SKM-1 treated with dmso at 0.1 percent for 144 hours (cell line): Measurements from ENCODE around the gene TRABD.
"Not testable (repeated sequence)": the region's sequence is repeated elsewhere in the genome, so short reads cannot be mapped to it uniquely, and the experiment has no call there.

Source experiments
- DNase-seq: peaks from one replicate; lab custom pipeline; 2025; ENCODE audit not compliant: unreplicated experiment; lab: John Stamatoyannopoulos, UW

TRABD gene, protein sequence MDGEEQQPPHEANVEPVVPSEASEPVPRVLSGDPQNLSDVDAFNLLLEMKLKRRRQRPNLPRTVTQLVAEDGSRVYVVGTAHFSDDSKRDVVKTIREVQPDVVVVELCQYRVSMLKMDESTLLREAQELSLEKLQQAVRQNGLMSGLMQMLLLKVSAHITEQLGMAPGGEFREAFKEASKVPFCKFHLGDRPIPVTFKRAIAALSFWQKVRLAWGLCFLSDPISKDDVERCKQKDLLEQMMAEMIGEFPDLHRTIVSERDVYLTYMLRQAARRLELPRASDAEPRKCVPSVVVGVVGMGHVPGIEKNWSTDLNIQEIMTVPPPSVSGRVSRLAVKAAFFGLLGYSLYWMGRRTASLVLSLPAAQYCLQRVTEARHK

DNA sequence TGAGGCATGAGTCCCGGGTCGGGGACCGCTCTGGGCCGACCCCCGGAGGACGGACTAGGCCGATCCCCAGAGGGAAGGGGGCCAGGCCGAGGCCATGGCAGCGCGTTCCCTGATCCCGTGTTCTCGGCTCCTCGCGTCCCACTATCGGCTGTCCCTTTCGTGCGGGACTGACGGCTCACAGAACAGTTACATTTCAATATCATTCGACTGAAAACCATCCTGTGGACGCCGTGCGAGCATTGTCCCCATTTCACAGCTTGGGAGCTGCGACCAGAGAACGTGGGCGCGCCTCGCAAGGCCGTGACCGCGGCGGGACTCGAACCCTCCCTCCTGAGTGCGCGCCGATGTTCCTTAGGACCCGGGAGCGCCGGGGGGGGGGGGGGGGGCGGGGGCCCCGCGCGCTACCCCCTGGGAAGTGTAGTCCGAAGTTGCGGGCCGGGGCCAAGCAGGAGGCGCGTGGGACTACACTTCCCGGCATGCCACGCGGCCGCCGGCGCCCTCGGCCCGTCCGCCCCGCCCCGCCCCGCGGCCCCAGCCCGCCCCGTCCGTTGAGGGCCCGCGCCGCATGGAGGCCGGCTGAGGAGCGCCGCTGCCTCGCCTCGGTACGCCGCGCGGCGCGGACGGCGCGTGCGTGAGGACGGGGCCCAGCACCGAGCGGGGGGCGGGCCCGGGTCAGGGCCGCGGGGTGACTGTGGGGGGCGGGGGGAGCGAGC lies at the start of gene TRABD:
TRABD (plus strand) TSS at position 539 of the 713 bp plus-strand sequence. CDS start 7,148 bp downstream, outside the sequence.
- peak; percentile 81 for DNase-seq

DNA sequence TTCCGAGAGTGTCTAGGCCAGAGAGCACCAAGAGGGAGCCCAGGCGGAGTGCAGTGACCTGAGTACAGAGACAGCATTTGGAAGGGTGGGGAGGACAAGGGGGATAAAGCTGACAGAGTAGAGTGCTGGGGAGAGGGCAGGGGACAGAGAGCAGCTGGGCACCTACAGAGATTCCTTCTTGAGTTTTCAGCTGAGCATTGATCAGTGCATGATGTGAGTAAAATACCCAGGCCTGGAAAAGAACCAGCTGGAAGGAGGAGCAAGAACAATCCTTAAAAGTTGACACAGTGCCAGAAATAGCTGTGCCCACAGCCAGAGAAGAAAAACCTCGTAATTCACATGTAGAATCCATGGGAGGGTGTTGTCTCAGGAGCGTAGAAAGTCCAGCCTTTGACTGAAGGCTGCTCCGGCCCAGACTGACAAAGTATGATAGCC lies 49.1 kb upstream of the TRABD start:
- no peak for DNase-seq

DNA sequence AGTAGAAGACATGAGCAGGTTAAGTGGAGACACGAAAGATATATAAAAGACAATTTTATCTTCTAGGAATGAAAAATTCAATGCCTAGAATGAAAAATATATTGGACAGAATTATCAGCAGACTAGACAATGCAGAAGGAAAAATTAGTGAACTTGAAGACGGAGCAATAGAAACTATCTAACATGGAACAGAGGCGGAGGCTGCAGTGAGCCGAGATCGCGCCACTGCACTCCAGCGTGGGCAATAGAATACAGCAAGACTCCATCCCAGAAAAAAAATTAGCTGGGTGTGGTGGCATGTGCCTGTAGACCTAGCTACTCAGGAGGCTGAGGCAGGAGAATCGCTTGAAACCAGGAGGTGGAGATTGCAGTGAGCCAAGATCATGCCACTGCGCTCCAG lies 48.4 kb upstream of the TRABD start:
- DNase-seq = not testable (repeated sequence)

- DNase-seq = no peak
Observed at GRCh38 chr22:50138041-50138440, 47.7 kb upstream of the TRABD start.

GRCh38 chr22:50138988-50139387 lies 46.7 kb upstream of the TRABD start:
- no peak for DNase-seq

- no peak for DNase-seq
Observed at GRCh38 chr22:50139843-50140415, 45.8 kb upstream of the TRABD start.

- DNase-seq = no peak
Observed at GRCh38 chr22:50140615-50141014, 45.1 kb upstream of the TRABD start.

DNA sequence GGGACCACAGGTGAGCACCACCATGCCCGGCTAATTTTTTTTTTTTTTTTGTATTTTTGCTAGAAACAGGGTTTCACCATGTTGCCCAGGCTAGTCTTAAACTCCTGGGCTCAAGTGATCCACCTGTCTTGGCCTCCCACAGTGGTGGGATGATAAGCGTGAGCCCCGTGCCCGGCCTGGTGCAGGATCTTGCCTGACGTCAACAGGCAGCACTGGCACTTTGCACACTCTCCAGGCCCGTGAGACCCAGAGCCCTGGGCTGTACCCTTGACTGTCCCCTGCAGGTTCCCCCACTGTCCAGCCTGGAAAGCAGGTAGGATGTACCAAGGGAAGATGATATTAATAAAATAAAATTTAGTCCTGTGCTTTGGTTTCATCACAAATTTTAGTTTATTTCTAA lies 44.3 kb upstream of the TRABD start:
- DNase-seq = no peak

DNA sequence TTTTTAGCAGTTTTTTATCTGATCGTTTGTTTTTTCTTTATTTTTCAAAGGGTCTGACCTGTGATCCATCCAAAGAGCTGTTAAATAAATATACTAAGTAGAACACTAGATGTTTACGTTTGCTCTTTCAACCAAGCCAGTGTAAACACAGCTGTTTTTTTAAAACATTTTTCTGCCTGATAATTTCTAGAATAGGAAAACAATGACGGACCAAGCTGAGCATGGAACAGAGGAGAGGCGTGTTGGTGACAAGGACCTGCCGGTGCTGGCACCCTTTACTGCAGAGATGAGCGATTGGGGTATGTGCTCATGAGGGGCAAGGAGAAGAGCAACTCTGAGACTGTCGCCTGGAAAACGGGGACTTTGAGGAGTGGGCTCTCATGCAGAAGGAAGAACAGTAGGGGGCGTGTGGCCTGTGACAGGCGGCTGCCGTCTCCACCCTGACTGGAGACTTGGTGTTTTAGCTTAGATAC lies 43.8 kb upstream of the TRABD start:
- DNase-seq = no peak

DNA sequence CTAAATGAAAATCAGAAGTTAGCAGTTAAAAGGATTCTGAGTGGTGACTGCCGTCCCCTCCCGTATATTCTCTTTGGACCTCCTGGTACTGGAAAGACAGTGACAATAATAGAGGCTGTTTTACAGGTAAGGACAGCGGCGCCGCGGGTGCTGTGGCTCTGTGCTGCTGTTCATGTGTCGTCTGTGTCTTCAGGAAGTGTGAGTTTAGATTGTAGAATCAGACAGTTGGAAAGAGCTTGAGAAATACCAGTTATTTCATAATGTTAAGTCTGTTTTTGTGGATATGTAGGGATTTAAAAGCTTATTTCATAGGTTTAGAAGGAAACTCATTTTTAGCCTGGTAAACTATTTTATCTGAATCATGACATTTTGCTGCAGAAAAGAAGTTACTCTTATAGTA lies 42.6 kb upstream of the TRABD start:
- peak; percentile 20 for DNase-seq

DNA sequence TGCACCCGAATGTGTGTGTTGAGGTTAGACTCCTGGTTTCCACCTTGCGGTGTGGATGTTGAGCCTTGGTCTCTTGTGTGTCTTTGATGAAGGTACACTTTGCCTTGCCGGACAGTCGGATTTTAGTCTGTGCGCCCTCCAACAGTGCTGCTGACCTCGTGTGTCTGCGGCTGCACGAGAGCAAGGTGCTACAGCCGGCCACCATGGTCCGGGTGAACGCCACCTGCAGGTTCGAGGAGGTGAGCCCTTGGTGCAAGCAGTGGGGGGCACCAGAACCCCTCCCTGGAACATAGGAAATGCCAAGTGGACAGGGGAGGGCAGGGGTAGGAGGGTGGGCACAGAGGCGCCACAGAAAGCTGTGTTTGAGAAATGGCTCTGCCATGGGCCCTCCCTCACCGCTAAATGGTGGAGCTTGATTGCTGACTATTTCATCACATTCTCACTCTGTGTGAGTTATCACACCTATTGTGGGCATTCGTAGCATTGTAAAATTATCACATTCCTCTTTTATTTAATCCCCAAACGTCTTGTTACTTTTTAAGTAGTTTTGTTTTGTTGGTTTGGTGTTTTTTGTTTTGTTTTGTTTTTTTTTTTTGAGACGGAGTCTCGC lies 41.6 kb upstream of the TRABD start:
- DNase-seq = no peak

GRCh38 chr22:50145721-50146438 lies 39.8 kb upstream of the TRABD start:
- no peak for DNase-seq

GRCh38 chr22:50146439-50147238 lies 39.1 kb upstream of the TRABD start:
- DNase-seq = peak; percentile 23

DNA sequence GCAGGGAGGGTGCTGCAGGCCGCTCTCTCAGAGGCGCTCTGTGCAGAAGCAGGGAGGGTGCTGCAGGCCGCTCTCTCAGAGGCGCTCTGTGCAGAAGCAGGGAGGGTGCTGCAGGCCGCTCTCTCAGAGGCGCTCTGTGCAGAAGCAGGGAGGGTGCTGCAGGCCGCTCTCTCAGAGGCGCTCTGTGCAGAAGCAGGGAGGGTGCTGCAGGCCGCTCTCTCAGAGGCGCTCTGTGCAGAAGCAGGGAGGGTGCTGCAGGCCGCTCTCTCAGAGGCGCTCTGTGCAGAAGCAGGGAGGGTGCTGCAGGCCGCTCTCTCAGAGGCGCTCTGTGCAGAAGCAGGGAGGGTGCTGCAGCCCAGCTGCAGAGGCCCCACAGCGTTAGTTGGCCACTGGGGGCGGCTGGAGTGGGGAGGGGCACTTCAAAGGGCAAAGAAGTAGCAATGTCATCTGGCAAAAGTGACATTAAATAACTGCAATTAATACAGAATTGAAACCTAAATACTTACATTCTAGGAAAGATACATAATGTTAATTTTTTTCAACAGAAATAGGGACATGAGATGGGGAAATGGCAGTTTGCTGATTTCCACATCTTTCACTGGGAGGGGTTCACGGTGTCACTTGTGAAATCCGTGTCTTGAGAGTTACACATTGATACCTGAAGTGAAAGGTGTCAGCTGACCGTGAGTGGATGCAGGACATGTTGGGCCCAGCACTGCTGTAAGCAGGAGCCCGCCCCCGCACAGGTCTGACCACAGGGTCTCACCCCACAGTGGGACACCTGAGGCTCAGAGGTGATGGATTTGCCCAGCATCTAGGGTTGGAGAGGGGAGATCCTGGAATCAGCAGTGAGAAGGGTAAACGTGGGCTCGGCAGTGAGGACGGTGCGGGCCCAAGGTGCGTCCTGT lies 38.2 kb upstream of the TRABD start:
- DNase-seq = peak; percentile 28

DNA sequence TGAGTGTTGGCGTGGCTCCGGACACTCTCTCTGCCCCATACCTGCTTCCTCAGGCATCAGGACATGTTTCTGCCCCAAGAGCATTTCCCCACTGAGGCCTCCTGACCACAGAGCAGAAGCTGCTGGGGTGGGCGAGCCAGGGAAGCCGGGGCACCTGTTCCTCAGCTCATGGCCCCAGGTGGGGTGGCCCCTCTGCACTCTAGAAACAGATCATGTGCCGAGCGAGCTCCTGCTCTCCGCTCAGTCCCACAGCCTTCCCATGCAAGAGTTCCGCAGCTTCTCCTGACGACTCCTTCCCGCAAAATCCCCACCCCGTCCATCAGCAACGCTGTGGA lies 37.6 kb upstream of the TRABD start:
- DNase-seq = no peak

DNA sequence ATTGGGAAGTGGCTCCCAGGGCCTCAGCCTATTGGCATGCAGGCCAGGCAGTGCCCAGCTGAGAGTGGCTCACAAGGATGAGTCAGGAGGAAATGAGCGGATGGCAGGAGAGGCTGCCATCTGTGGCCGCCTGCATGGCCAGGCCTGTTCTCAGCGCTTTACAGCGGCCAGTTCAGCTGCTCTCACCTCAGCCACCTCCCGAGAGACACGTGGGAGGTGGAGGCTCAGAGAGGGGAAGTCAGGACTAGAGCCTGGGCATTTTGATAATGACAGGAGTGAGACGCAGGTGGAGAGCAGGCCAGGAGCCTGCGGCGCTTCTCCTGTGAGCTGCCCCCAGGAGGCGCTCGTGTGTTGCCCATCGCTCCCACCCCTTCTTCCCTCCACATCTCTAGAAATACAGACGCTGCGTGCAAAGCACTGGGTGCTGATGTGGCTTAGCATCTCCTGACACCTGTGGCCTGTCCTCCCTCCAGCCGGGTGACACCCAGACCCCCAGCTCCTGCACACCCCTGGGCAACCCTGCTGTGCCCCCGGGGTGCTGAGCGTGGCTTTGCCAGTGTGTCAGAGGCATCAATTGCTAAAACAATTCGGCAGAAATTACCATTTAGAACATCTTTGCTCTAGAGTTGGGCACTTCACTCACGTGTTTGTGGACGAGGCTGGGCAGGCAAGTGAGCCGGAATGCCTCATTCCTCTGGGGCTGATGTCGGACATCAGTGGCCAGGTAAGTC lies 36.6 kb upstream of the TRABD start:
- DNase-seq = peak; percentile 88

- no peak for DNase-seq
Observed at GRCh38 chr22:50150161-50151129, 35.3 kb upstream of the TRABD start.
